NB4 (cell line): Measurements from ENCODE around the gene SNED1.

Source experiments
- MYC ChIP-seq: IDR thresholded peaks from 2 replicates; pipeline ENCODE4 v1.6.1; 2011; ENCODE audit warnings: low read depth, low read length
- POLR2A ChIP-seq: IDR thresholded peaks from 2 replicates; pipeline ENCODE4 v1.6.1; 2011; ENCODE audit warnings: mild to moderate bottlenecking; ENCODE audit not compliant: insufficient read length; ENCODE audit errors: extremely low read depth
- TF ChIP-seq, protein P1 (sequence below): IDR thresholded peaks from one replicate; pipeline ENCODE4 v1.5.1; 2012; ENCODE audit warnings: low read depth, low read length
- TF ChIP-seq, protein P2 (sequence below): IDR thresholded peaks from 2 replicates; pipeline ENCODE4 v1.6.1; 2011; ENCODE audit warnings: low read depth, low read length

DNA sequence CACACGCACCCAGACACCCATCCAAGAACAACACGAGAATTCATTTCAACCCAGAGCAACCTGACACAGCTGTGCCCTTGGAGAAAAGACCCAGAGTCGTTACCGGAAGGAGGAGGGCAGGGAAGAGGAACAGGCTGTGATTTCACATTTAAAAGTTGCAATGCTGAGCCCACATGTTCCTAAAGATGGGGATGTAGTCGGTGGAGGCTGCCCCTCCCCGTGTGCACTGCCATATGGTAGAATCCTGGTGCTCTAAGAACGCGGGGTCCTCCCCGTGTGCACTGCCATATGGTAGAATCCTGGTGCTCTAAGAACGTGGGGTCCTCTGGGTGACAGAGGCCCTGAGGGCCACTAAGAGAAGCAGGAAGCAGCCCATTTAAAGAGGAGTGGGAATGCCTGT, 92.8 kb downstream of the SNED1 start:
- TF ChIP-seq, protein P1, sequence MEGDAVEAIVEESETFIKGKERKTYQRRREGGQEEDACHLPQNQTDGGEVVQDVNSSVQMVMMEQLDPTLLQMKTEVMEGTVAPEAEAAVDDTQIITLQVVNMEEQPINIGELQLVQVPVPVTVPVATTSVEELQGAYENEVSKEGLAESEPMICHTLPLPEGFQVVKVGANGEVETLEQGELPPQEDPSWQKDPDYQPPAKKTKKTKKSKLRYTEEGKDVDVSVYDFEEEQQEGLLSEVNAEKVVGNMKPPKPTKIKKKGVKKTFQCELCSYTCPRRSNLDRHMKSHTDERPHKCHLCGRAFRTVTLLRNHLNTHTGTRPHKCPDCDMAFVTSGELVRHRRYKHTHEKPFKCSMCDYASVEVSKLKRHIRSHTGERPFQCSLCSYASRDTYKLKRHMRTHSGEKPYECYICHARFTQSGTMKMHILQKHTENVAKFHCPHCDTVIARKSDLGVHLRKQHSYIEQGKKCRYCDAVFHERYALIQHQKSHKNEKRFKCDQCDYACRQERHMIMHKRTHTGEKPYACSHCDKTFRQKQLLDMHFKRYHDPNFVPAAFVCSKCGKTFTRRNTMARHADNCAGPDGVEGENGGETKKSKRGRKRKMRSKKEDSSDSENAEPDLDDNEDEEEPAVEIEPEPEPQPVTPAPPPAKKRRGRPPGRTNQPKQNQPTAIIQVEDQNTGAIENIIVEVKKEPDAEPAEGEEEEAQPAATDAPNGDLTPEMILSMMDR = no peak
- TF ChIP-seq POLR2A (no peak), MYC (no peak)
- TF ChIP-seq, protein P2, sequence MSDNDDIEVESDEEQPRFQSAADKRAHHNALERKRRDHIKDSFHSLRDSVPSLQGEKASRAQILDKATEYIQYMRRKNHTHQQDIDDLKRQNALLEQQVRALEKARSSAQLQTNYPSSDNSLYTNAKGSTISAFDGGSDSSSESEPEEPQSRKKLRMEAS = no peak
